Left renal cortex interstitium (tissue), 4 donors: ENCODE results near the gene PLCG1. TPM values are rescaled to one million over a fixed set of nuclear protein-coding genes. Genes with fewer than 3 reads are reported as not detected.
A peak's percentile ranks its signal among the peaks of the same experiment; 100 is the strongest.
"Not testable (repeated sequence)": the region's sequence is repeated elsewhere in the genome, so short reads cannot be mapped to it uniquely, and the experiment has no call there.

ENCODE experiments used
- DNase-seq, 4 donors: peaks; one replicate each; pipeline ENCODE4 v3.0.0-alpha.2; 2013; ENCODE audit warnings: low read depth in 4 of 4, low spot score in 2 of 4, missing footprints in 1 of 4
- polyA plus RNA-seq, 4 donors: library from polyadenylated mRNA; unstranded; fragments of 120-200 nt; gene quantifications; one replicate each; pipeline ENCODE4 v1.2.1, GENCODE V29; 2013; ENCODE audit not compliant: insufficient read length in 4 of 4

PLCG1 gene
- polyA plus RNA-seq, 4 donors: 116 to 228 (median 156) TPM

DNA sequence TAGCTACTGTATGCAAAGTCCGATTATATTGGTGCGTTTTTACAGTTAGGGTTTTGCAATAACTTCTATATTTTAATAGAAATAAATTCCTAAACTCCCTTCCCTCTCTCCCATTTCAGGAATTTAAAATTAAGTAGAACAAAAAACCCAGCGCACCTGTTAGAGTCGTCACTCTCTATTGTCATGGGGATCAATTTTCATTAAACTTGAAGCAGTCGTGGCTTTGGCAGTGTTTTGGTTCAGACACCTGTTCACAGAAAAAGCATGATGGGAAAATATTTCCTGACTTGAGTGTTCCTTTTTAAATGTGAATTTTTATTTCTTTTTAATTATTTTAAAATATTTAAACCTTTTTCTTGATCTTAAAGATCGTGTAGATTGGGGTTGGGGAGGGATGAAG lies 13.7 kb upstream of the PLCG1 start:
- DNase-seq: no peak

DNA sequence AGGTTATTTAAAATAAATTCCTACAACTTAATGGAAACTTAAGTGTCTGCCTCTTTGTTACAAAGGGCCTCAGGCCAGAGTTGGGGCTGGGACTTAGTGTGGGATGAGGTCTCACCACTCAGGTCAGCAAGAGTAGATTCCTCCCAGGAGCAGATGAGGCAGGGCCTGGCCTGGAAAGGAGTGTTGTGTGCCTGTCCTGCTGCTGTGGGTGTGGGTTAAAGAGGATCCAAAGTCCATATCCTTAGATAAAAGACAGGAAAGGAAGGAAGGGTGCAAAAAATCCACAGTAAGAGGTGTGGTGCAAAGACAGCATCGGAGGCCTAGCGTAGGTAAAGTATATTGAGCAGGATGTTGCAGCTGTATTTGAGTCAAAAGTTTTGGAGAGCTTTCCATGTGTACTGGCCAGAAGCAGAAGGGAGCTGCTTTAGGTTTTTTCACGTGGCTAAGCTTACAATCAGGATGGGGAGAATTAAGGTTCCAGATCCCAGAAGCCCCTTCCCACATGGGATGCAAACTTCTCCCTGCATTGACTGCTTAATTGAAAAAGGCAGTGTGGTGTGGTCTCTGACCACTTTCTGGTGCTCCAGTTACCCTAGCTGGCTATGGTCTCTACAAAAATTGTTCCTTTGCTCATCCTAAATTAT lies 12.8 kb upstream of the PLCG1 start:
- no peak for DNase-seq

DNA sequence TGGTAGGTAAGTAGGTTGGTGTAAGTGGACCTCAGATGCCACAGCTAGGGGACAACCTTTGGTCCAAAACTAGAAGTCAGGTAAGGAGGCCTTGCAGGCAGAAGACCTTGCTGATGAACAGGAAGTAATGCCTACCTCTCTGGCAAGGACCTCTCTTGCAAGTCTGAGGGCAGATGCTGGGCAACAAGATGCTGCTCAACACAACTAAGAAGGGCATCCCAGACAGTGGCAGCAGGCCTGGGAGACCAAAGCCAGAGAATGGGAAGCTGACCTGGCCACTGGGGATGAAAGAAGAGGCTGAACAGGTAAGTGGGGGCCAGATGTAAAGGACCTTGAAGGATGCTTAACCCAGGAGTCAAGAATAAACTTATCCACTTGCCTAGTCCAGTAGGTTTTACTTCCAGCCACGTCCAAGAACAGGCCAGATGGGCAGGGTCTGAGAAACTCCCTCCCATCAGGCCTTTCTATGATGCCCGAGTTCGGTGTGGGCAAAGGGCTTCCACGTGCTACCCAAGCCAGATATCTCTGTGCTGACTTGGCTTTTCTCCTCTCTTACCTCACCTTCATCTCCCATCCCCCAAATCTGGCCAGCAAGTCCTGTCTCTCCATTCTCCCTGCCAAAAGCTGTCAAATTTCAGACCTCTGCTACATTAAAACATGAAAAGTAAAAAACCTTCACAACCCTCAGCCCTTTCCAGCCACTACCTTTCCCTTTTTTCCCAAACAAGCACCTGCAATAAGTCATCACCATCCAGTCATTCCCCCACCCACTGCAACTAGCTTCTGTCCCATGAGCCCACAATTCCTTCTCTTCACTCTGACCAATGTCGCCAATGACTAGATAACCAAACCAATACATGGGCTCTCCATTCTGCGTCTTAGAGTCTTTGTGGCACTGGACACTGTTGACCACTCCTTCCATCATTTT lies 11.5 kb upstream of the PLCG1 start:
- DNase-seq: no peak

DNA sequence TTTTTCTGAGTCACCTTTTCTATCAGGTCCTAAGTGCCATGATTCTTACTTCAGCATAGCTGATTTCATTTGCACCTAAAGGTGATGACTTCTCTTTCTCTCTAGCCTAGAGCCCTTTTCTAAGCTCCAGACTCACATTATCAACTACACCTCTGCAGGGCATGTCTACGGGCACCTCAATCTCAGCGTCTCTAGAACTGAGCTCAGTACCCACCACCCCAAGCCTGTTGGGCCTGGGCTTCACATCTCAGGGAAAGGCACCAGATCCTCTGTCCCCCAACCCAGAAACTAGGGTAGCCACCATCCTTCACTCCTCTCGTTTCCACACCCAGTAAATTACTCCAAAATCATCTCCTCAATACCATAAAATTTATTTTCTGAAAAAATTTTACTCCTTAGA lies 10.6 kb upstream of the PLCG1 start:
- DNase-seq: no peak

DNA sequence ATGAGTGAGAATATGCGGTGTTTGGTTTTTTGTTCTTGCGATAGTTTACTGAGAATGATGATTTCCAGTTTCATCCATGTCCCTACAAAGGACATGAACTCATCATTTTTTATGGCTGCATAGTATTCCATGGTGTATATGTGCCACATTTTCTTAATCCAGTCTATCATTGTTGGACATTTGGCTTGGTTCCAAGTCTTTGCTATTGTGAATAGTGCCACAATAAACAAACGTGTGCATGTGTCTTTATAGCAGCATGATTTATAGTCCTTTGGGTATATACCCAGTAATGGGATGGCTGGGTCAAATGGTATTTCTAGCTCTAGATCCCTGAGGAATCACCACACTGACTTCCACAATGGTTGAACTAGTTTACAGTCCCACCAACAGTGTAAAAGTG lies 9.0 kb upstream of the PLCG1 start:
- not testable (repeated sequence) for DNase-seq

DNA sequence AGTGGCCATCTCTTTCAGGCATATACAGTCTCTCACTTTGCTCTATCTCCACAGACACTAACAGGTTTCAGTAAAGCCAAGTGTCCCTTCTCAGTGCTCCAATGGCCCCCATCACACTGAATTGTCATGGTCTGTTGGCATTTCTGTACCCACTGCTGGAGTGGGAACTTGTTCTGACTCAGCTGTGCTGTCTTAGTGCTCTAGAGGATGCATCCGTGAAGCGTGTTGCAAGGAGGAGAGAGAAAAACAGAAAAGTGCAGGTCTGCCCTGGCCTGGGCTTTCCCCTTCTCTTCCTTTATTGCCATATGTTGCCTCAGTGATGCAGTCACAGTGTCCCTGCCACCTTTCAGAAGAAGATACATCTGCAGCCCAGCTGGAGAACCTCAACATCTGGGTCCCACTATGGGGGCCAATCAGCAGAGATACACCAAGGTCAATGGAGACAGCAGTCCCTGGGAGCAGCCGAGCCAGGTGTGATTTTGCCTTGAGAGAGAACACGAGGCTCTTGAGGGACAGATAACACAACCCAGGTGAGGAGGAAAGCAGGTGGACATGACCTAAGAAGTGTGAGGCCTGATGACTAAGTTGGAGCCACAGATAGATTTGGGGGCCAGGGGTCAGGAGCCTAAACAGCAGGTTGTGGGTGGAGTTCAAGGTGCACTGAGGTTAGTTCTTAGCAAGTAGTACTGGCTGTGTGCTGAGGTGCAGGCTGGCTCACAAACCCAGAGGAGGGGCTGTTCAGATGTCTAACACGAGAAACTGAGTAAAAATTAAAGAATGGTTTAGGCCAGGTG lies 5.6 kb upstream of the PLCG1 start:
- no peak for DNase-seq

DNA sequence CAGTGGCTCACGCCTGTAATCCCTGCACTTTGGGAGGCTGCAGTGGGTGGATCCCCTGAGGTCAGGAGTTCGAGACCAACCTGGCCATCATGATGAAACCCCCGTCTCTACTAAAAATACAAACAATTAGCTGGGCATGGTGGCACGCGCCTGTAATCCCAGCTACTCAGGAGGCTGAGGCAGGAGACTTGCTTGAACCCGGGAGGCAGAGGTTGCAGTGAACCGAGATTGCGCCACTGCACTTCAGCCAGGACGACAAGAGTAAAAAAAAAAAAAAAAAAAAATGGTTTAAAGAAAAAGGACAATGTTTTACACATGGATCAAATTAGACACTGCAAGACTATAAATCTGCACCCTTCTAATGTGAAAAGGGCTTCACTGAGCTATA lies 5.0 kb upstream of the PLCG1 start:
- not testable (repeated sequence) for DNase-seq

DNA sequence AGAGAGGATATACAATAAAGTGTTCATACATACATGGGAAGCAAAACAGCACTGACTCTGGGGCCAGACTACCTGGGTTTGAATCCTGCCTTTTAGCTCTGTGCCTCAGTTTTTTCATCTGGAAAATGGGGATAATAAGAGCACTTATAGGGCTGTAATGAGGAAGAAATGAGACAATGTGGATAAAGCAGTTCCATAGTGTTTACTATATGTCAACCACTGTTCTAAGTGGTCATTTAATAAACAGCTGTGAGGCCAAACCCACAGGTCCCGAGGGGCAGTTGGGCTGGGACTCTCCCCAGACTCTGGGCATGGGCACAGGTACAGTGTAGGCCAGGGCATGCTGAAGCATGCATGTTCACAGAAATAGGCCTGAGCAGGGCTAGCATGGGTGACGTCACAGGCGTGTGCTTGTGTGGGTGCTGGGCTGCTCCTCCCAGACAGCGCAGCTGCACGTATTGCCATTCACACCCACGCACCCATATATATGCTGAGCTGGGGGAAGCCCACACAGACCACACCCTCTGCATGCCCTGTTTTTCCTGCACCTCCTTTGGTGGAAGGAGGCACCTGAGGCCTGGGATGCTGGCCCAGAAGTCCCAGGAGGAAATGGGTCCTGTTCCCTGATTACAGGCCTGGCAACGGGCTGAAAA lies 3.5 kb upstream of the PLCG1 start:
- DNase-seq: no peak

DNA sequence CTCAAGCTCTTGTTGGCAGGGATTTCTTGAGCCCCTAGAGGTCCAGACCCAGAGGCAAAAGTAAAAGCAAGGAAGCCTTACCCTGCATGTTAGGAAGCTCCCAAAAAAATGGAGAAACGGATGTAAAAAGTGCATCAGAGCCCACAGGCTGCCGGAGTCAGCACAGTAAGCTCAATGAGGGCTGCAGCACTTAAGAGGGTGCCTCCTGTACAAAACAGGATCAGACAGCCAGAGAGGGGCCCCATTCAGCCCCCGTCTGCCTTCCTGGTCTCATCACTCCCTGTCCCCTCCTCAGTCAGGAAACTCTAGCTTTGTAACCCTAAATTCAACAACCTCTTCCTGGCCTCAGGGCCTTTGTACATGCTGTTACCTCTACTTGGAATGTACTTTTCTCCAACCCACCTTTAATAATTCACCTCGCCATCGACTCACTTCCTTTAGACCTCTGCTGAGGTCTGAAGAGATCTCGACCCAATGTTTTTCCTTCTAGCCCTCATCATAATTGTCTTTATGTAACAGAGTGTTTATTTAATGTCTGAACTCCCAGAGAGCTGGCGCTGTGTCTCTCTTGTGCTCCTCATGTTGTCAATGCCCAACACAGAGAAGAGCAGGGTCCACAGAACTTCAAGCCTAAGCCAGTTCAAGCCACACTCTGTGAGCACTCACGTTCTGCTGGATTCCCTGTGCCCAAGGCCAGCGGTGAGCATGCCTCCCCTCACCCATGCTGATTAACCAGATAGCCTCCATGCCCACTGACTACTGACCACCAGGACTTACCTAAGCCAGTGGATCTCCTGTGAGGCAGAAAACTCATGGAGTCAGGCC lies 2.8 kb upstream of the PLCG1 start:
- no peak for DNase-seq

DNA sequence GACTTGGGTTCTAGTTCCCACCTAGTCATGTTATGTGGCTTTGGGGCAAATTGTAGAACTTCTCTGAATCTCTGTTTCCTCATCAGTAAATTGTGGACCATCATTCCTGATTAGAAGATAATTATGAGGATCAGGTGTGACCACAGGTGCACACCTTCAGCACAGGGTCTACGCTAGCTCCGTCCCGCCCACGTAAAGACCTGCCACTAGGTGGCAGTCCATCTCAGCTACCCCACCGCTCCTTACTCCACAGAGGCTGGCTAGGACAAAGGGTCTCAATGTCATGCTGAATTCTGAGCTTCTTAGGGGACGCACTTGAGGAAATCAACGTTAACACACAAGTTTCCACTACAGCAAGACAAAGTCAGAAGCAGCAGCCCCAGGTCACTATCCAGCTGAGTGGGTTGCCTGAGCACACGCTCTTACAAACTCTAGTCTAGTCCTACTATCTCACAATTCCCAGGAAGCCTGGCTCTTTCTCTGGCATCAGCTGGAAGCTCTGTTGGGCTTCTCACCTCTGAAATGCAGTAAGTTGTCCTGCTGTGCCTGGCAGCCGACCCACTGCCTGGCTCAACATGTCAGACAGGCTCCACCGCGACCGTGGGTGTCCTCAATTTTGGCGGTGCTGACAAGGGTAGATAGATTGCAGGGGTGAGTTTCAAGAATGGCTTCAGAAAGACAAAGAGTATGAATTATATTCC lies 2.0 kb upstream of the PLCG1 start:
- no peak for DNase-seq

DNA sequence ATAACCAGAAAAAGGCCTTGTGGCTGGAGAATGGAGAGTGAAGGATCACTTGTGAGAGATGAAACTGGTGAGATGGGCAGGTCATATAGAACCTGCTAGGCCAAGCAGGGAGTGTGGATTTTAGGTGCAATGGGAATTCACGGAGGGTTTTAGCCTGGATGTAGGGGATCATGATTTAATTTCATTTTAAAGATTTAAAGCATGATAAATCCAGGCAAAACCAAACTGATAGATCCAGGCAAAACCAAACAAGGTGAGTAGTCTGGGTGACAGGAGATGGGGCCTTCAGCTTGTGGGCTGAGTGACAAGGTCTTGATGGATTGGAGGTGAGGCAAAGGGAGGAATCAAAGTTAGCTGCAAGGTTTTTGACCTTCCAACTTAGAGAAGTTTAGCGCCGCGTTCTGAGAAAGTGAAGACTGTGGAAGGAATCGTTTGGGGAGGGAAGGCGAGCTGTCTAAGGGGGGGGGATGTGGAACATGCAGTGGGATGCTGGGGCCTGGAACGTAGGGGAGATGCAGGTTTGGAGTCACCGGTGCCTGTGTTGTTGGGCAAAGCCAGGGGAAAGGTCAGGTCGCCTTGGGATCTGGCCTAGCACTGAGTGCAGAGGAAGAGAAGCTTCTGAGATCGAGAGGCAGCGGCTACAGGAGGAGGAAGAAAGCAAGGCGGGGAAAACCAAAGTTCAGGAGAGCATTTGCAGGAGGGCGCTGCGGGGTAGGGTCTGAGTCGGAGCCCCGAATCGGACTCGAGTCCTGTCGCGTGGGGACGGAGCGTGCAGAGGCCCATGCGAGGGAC lies 1.3 kb upstream of the PLCG1 start:
- DNase-seq: no peak

DNA sequence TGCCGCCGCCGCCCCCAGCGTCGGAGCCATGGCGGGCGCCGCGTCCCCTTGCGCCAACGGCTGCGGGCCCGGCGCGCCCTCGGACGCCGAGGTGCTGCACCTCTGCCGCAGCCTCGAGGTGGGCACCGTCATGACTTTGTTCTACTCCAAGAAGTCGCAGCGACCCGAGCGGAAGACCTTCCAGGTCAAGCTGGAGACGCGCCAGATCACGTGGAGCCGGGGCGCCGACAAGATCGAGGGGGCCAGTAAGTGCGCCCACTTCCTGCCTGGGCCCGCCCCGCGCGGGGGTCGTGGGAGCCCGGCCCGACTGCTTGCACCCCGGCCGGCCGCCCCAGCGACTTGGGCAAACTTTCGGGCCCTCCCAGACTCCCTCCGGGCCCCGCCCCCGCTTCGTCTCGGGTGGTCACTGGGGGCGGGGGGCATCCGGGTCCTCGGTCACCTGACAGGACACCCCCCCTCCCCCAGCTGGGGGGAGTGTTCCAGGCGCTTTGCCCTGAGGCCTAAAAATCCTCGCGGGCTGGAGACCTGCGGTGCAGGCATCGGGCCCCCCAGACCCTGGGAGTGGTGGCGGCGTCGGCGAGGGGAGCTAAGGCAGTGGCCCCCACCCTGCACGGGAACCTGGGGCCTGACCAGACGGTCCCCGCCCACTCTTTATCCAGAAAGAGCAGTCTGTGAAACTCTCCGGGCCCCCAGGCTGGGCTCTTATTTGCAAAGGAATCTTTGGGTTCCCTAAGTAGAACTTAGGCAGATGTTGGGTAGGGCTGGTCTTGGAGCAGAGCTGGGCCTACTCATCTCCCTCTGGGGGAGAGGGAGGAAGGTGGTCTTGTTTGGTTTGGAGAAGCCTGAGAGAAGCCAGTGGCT lies 501 bp downstream of the PLCG1 start:
- DNase-seq: peak; percentile 50 to 73 (median 60)

DNA sequence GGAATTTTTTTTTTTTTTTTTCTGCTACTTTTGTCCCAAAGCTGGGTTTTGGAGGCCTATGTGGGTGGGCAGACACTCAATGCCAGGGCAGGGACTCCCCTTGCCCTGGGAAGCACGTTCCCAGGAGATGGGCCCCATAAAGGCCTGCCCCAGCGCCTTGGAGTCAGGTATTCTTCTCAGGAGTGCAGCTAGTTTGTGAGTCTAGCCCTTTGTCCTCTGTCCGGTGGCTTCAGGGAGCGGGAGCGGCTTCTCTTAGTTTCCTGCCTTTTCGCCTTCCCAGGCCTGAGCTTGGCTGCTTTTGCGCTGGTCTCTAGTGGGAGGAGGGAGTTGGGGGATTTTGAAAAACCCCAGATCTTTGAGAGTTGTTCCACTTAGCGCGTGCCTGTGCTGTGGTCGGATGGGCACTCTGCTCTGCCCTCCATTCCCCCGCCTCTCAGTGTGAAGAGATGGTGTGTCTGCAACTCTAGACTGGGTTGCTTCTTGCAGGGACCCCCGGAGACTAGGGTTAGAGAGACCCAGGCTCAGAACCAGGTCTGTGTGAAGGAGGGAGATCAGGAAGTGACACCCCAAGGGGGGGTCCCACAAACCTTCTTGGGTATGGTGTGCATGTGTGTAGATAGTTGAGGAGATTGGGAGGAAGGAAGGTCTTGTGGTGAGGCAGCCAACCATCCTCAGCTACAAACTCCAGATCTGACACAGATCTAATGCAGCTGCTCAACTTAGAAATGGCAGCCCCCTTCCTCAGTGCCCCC lies 1.3 kb downstream of the PLCG1 start:
- peak in 1 of 4 donors; percentile 27 for DNase-seq

DNA sequence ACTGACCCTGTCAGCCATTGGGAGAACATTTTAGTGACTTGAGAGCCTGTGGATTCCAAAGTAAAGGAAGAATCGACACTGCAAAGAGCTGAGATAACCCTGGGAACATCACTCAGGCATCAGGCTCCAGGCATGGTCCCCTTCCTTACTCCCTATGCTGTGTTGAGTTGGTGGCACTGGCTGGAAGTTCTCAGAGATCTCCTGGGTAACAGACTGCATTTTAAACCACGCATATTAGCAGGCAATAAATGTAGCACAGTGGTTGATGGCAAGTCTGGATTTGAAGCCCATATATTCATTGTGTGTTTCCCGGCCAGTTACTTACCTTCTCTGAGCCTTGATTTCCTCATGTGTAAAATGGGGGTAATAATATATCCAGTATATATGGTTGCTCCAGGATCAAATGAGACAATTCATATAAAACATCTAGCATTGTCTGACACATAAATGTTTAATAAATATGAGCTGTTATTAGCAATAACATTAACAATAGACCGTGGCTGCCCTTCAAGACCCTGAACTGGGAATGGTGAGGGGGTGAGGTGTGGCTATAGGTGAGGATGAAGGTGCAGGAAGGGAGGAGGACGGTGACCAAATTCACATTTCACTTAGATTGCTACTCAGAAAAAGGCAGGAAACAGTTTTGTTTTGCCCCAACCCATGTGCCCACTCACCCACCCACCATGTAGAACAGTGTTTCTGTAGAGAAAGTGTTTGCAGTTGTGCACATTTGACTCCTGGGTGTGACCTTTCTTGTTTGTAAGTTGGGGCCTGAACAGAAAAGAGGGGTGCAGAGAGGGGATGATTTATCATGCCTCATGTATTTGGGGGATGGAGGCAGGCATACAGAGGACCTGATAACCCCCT lies 2.1 kb downstream of the PLCG1 start:
- no peak for DNase-seq

DNA sequence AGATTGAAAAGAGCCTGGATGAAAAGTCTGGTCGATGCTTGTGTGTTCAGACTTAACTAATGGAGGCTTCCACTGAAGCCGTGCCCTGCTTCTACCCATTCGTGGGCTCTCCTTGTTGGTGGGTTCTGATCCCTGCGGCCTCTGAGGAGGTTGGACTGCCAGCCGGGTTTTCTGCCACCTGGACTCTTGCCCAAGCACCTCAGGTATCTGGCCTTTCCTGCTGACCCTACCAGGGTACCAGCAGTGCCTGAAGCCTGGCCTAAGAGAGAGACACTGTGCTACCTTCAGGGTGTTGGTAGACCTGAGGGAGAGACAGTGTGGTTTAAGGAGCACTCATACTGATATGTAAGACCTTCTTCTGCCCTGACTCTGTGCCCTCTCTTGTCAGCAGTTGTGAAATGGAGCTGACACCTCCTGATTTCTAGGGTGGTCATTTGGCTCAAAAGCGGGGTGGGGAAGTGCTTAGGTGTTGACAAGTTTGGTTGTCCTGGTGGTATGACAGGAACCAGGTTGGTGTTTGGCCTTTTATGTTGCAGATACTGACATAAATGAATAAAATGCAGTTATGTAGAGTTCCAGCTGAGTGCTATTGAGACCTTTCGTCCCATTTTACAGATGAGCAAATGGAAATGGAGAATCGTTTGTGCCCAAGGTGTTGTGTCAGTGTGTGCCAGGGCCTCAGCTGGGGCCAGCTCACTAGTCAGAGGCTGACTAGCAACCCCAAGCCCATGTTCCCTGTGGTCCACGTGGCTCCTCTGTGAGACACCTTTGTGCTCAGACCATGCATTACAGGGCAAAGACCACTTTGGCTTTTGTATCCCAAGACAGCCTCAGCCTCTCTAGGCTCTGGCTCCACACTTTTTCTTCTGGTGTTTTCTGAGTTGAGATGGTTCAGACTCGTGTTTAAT lies 3.1 kb downstream of the PLCG1 start:
- no peak for DNase-seq
